GM13976 (cell line): Measurements from ENCODE around the gene PARD3.
A peak's percentile ranks its signal among the peaks of the same experiment; 100 is the strongest.

Source experiments
- DNase-seq: peaks from one replicate; pipeline ENCODE4 v3.0.0; 2012; ENCODE audit warnings: low spot score
- CTCF ChIP-seq: IDR thresholded peaks from 2 replicates; pipeline ENCODE4 v1.5.1; 2012; ENCODE audit warnings: borderline replicate concordance, mild to moderate bottlenecking; ENCODE audit not compliant: insufficient read depth; ENCODE audit errors: extremely low read depth, missing control alignments, control extremely low read depth
- in situ Hi-C: fragments of 300-500 bp; cut with MboI; formaldehyde crosslinking; loops from one replicate; pipeline ENCODE4 v1.12.0; 2022; ENCODE audit warnings: low sequenced_read_pairs, mixed read lengths, inconsistent platforms; ENCODE audit not compliant: unreplicated experiment

The PARD3 gene

GRCh38 chr10:34815185-34816084 is at the start of gene PARD3:
Gene PARD3 (minus strand): TSS chr10:34815296. CDS start chr10:34814995, 301 bp downstream.
- in situ Hi-C loops = no loop called here
- no peak for TF ChIP-seq CTCF

GRCh38 chr10:34864149-34865067 is 49.3 kb upstream of the PARD3 start:
- DNase-seq = no peak
- TF ChIP-seq CTCF = no peak
- in situ Hi-C loops = no loop called here

More at GRCh38 chr10:34815185-34816084, at the start of gene PARD3:
- DNase-seq = peak; percentile 83

- no peak for DNase-seq
- no peak for TF ChIP-seq CTCF
- in situ Hi-C loops = no loop called here
Observed at GRCh38 chr10:34862892-34863291, 47.8 kb upstream of the PARD3 start.

GRCh38 chr10:34861293-34862021 is 46.4 kb upstream of the PARD3 start:
- DNase-seq = no peak
- in situ Hi-C loops = no loop called here
- no peak for TF ChIP-seq CTCF

GRCh38 chr10:34859170-34859569 is 44.1 kb upstream of the PARD3 start:
- no peak for DNase-seq
- no peak for TF ChIP-seq CTCF
- in situ Hi-C loops = no loop called here

GRCh38 chr10:34858003-34858402 is 42.9 kb upstream of the PARD3 start:
- TF ChIP-seq CTCF = no peak
- in situ Hi-C loops = no loop called here

More at GRCh38 chr10:34858003-34858402, 42.9 kb upstream of the PARD3 start:
- no peak for DNase-seq
